Measurements from ENCODE around the gene SELPLG. TPM values are rescaled to one million over a fixed set of nuclear protein-coding genes. Genes with fewer than 3 reads are reported as not detected.
"Not testable (repeated sequence)": the region's sequence is repeated elsewhere in the genome, so short reads cannot be mapped to it uniquely, and the experiment has no call there.

SELPLG gene
- total RNA-seq, 1 donor from 2014 or later, result 0.34 TPM

- TF ChIP-seq CTCF (IDR thresholded peaks at IDR 0.05; ENCODE audit: partially characterized antibody, unreplicated experiment), result no peak
- H3K27me3 Mint-ChIP-seq (ENCODE audit: unreplicated experiment), result peaks cover 8% of the 10 kb centered on the region
- no peak for DNase-seq
- no peak overlapping the region for H3K4me3 Mint-ChIP-seq (ENCODE audit: unreplicated experiment)
- no peaks in the 10 kb centered on the region for H3K4me1 Mint-ChIP-seq (ENCODE audit: low read depth, unreplicated experiment)
- no peaks in the 10 kb centered on the region for H3K36me3 Mint-ChIP-seq (ENCODE audit: unreplicated experiment)
- H3K9me3 Mint-ChIP-seq (ENCODE audit: unreplicated experiment), result peaks cover 2% of the 10 kb centered on the region
- H3K27ac Mint-ChIP-seq (ENCODE audit: unreplicated experiment), result peak overlapping the region; percentile 24
Observed at GRCh38 chr12:108622421-108622820, 11.3 kb downstream of the SELPLG start.

- Mint-ChIP-seq H3K9me3 (ENCODE audit: unreplicated experiment) (peaks cover 4% of the 10 kb centered on the region), H3K36me3 (ENCODE audit: unreplicated experiment) (peaks cover 5% of the 10 kb centered on the region), H3K4me3 (ENCODE audit: unreplicated experiment) (no peak overlapping the region), H3K27ac (ENCODE audit: unreplicated experiment) (no peak overlapping the region), H3K27me3 (ENCODE audit: unreplicated experiment) (peaks cover 8% of the 10 kb centered on the region), H3K4me1 (ENCODE audit: low read depth, unreplicated experiment) (no peaks in the 10 kb centered on the region)
- no peak for TF ChIP-seq CTCF (IDR thresholded peaks at IDR 0.05; ENCODE audit: partially characterized antibody, unreplicated experiment)
- no peak for DNase-seq
Observed at GRCh38 chr12:108621161-108621560, 12.5 kb downstream of the SELPLG start.

DNA sequence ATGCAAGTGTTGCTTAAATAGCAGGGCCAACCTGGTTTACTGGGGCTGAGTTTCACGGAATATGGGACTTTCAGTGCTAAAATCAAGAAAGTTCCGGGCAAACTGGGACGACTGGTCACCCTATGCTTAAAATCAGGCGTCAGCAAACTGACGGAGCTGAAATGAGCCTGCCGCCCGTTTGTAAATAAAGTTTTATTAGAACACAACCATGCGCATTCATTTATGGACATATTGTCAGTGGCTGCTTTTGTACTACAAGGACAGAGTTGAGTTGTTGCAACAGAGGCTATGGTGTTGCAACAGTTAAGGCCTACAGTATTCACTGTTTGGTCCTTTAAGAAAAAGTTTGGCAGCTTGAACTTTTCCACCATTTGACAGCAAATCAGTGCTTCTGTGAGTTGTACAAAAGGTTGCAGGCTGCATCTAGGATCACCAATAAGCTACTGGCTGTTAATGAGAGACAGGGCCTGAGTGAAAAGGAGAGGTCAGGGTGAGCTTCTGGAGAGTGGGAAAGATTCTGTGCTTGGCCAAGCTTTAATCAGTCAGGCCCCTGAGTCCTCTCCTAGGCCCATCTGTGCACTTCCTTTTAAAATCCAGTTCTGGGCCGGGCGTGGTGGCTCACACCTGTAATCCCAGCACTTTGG, 13.3 kb downstream of the SELPLG start:
- TF ChIP-seq CTCF (IDR thresholded peaks at IDR 0.05; ENCODE audit: partially characterized antibody, unreplicated experiment), result no peak
- Mint-ChIP-seq H3K27ac (ENCODE audit: unreplicated experiment) (no peak overlapping the region), H3K4me1 (ENCODE audit: low read depth, unreplicated experiment) (no peaks in the 10 kb centered on the region), H3K4me3 (ENCODE audit: unreplicated experiment) (no peak overlapping the region), H3K27me3 (ENCODE audit: unreplicated experiment) (peaks cover 8% of the 10 kb centered on the region), H3K9me3 (ENCODE audit: unreplicated experiment) (peaks cover 5% of the 10 kb centered on the region), H3K36me3 (ENCODE audit: unreplicated experiment) (peaks cover 6% of the 10 kb centered on the region)
- DNase-seq, result no peak

- DNase-seq, result no peak
- no peak overlapping the region for H3K4me3 Mint-ChIP-seq (ENCODE audit: unreplicated experiment)
- TF ChIP-seq CTCF (IDR thresholded peaks at IDR 0.05; ENCODE audit: partially characterized antibody, unreplicated experiment), result no peak
- no peak overlapping the region for H3K27ac Mint-ChIP-seq (ENCODE audit: unreplicated experiment)
- peaks cover 6% of the 10 kb centered on the region for H3K36me3 Mint-ChIP-seq (ENCODE audit: unreplicated experiment)
- H3K9me3 Mint-ChIP-seq (ENCODE audit: unreplicated experiment), result peaks cover 5% of the 10 kb centered on the region
- H3K4me1 Mint-ChIP-seq (ENCODE audit: low read depth, unreplicated experiment), result no peaks in the 10 kb centered on the region
- peaks cover 8% of the 10 kb centered on the region for H3K27me3 Mint-ChIP-seq (ENCODE audit: unreplicated experiment)
Observed at GRCh38 chr12:108619369-108620160, 14.1 kb downstream of the SELPLG start.

GRCh38 chr12:108618953-108619274, 14.8 kb downstream of the SELPLG start:
- H3K4me3 Mint-ChIP-seq (ENCODE audit: unreplicated experiment); H3K27ac Mint-ChIP-seq (ENCODE audit: unreplicated experiment); H3K4me1 Mint-ChIP-seq (ENCODE audit: low read depth, unreplicated experiment); H3K36me3 Mint-ChIP-seq (ENCODE audit: unreplicated experiment); DNase-seq; H3K27me3 Mint-ChIP-seq (ENCODE audit: unreplicated experiment); H3K9me3 Mint-ChIP-seq (ENCODE audit: unreplicated experiment): not testable (repeated sequence)
